ENCODE results near the gene CPAMD8.

Gene CPAMD8

DNA sequence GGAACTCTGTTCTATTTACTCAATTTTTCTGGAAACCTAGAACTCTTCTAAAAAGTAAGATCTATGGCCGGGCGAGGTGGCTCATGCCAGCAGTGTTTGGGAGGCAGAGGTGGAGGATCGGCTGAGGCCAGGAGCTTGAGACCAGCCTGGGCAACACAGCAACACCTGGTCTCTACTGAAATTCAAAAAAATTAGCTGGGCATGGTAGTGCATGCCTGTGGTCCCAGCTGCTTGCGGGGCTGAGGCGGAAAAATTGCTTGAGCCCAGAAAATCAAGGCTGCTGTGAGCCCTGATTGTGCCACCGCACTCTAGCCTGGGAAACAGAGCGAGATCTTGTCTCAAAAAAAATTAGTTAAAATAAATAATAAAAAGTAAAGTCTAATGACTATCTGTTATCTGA is 109.2 kb downstream of the CPAMD8 start:
- no peak for FAIRE-seq

DNA sequence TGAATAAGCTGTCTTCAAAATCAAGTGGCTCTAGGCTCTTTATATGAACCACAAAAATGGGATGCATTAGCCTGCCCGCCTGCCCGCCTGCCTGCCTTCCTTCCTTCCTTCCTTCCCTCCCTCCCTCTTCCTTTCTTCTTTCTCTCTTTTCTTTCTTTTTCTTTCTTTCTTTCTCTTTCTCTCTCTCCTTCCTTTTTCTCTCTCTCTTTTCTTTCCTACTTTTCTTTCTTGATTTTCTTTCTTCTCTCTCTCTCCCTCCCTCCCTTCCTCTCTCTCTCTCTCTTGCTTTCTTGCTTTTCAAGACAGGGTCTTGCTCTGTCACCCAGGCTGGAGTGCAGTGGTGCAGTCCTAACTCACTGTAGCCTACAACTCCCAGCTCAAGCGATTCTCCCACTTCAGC is 110.9 kb downstream of the CPAMD8 start:
- FAIRE-seq: no peak

DNA sequence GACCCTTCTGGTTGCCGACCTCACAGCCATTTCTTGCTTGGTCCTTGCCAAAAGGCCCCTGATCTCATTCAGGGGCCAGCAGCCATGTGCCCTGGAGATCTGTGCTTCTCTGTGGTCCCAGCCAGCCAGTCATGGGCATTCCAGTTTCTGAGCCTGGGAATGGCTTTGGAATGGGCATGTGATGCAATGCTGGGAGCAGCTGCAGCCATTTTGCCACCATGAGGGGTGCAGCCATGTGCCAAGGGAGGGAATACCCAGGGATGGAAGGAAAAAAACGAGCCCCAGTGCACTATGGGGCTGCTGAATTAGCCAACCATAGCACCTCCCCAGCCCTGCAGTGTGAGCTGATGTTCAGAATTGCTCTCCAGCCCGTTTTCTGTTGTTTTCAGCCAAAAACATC is 111.5 kb downstream of the CPAMD8 start:
- no peak for FAIRE-seq

DNA sequence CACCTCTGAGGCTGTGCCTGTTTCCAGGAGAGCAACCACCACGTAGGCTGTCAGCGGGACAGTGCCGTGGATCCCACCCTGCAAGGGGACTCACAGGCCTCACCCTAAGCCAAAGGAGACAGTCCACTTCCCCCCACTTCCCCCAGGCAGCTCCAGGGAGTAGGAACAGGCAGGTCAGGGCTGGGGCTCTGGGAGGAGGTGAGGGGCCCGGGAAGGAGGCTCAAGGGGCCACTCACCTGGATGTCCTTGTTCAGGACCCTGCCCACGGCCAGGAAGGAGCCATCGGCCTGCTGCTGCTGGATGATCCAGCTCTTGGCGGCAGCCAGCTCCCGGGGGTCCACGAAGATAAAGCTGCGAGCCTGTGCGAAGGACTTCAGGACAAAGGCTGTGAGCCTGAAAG is 112.2 kb downstream of the CPAMD8 start:
- FAIRE-seq: no peak

DNA sequence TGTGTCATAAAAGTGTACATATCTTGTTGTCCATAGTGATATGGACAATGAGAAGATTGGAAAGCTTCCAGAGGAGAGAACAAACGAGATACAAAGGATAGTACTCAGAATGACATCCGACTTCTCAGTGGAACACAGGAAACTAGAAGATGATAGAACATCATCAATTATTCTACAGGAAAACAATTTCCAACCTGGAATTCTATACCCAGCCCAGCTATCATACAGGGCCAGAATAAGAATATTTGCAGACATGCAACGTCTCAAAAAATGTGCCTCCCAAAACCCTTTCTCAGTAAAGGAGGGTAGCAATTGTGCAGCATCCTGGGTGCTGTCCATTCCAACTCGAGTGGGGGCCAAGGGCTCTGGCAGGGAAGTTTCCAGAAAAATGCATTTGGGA is 113.8 kb downstream of the CPAMD8 start:
- no peak for FAIRE-seq

DNA sequence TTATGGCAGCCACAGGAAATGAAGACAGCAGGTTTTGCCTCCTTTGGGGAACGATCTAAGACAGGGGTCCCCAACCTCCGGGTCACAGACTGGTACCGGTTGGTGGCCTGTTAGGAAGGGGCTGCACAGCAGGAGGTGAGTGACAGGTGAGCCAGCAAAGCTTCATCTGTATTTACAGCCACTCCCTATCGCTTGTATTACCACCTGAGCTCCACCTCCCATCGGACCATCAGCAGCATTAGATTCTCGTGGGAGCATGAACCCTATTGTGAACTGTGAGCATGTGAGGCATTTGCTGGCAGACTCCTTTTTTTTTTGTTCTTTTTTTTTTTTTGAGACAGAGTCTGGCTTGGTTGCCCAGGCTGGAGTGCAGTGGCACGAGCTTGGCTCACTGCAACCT is 115.6 kb downstream of the CPAMD8 start:
- no peak for FAIRE-seq

DNA sequence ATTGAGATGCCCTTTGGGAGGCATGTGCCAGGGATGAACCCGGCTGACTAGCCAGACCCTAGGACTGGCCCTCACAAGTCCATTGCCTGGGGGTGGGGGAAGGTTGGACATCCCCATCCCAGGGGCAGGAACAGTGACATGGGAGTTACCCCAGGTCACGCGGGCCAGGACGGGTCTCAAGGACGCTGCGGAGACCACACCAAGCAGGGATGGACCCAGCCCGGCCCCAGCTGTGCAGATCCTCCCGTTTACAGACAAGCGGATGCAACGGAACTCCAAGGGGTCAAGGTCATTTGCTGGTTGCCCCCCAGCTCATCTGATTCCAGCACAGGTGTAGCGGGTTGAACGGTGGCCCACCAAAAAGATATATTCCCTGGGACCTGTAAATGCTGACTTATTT is 117.9 kb downstream of the CPAMD8 start:
- FAIRE-seq: no peak

DNA sequence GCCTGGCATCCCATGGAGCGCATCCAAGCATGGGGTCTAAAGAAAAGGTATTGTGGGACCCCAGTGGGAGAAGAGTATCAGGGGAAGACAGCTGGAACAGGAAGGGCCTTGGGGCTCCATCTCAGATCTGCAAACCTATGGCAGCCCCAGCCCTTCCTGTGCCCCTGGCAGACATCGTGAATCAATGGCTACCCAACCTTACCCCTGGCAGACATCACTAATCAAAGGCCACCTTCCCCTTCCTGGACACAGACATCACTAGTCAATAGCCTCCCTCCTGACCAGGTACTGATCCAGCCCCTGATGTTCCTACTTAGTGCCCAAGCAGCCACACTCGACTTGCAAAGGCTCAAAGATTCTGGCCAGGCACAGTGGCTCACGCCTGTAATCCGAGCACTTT is 122.0 kb downstream of the CPAMD8 start:
- FAIRE-seq: no peak

DNA sequence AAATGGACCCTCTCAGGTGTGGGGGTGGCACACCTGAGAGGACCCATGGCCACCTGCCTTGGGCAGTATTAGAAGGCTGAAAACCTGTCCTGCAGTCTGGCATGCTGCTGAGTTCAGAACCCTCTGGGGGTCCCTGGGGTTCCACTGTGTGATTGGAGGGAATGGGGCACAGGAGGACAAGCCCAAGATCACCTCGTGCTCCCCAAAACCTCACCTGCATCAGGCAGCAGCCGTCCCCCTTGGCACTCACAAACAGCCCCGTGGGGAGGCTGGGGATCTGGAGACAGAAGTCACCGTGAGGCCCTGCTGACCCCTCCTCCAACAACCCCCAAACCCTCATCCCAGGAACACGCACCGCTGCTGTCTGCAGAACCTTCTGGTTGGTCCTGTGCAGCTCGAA is 123.3 kb downstream of the CPAMD8 start:
- FAIRE-seq: no peak

DNA sequence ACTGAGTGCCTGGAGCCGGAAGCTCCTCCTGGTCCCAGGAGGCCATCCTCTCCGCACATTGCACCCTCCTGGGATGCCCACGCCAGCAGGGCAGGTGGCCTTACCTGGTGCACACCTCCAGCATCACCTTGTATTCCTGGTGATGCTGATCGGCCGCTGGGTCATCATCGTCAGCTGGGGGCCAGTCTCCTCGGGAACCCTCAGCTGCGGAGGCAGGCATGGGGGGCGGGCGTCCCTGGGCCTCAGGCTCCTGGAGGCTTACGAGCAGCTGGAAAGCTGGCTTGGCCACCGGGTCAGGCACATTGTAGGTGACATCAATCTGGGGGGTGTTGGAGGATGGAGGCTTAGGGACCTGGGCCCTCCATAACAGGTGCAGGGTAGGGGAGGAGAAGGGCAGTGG is 124.1 kb downstream of the CPAMD8 start:
- FAIRE-seq: no peak

DNA sequence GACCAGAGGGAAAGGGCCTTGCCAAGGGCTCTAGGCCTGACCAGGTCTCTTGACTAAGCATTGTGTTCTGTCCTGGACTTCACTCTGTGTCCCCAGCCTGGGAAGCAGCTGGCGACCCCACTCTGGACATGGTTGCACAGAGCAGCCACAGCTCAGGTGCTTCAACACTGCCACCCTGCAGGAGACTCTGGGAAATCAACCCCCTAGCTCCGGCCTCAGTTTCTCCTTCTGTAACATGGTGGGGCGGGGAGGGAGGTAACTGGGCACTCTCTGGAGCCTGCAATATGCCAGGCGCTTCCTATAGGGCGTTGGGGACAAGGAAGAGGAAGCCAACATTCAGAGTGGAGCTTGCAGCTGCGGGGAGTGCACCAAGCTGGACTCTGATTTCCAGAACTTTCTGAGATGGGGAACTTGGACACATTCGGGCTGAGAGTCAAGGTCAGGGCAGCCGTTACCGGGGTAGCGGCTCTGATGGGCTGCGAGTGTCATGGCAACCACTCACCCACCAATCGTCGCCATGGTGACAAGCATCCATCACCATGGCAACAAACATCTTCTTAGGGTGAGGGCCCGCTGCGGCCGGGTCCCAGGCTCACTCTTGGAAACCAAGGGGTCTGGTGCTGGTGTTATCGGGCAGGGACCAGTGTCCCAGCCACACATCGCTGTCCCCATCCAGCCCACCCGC is 125.0 kb downstream of the CPAMD8 start:
- no peak for FAIRE-seq

DNA sequence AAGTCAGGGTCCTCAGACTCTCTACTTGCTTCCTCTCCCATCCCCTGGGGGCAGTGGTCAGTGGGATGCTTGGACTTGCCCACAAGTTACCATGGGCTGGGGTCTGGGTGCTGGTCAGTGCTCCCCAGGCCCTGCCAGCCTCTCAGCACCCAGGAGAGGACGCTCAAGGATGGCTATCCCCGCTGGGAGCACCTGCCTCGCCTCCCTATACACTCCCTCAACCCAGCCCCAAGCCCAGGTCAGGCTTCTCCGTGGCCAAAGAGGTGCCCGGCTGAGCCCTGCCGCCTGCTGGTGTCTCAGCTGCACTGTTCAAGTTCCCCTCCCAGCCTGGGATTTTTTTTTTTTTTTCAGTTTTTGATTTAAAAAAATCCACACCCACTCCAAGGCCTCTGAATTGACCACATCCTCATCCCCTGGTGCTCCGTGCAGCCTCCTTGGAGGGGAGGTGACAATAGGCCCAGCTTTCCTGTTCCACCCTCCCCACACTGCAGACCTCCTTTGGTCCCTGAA is 127.0 kb downstream of the CPAMD8 start:
- FAIRE-seq: no peak

DNA sequence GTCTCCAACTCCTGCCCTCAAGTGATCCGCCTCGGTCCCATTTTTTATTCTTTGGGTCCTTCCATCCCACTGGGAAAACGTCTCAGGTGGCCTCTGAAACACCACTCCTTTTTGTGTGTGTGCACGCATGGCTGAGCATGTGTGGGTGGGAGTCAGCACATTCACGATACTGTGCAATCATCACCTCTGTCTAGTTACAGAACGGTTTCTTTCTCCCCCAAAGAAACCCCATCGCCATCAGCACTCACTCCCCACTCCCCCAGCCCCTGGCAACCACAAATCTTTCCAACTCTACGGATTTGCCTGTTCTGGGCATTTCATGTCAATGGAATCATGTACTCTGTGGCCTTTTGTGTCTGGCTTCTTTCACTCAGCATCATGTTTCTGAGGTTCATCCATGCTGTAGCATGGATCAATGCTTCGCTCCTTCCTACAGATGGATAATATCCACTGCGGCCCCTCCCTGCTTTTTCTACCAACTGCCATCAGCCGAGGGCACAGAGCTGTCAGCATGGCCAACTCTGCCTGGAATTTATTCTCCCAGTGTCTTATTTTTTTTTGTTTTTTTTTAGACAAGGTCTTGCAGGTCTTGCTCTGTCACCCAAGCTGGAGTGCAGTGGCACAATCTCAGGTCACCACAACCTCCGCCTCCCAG is 128.1 kb downstream of the CPAMD8 start:
- no peak for FAIRE-seq

DNA sequence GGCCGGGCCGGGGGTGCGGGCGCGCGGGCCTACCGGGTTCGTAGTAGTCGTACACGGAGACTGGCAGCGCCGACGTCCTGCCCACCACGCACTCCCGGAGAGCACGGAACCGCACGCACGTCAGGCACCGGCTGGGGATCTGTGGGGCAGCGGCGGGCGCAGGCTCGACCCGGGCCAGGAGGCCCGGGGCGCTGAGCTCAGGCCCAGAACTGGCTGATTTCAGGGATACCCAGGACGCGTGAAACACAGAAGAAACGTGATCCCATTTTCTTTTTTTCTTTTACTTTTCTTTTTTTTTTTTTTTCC is 128.8 kb downstream of the CPAMD8 start:
- FAIRE-seq: no peak

DNA sequence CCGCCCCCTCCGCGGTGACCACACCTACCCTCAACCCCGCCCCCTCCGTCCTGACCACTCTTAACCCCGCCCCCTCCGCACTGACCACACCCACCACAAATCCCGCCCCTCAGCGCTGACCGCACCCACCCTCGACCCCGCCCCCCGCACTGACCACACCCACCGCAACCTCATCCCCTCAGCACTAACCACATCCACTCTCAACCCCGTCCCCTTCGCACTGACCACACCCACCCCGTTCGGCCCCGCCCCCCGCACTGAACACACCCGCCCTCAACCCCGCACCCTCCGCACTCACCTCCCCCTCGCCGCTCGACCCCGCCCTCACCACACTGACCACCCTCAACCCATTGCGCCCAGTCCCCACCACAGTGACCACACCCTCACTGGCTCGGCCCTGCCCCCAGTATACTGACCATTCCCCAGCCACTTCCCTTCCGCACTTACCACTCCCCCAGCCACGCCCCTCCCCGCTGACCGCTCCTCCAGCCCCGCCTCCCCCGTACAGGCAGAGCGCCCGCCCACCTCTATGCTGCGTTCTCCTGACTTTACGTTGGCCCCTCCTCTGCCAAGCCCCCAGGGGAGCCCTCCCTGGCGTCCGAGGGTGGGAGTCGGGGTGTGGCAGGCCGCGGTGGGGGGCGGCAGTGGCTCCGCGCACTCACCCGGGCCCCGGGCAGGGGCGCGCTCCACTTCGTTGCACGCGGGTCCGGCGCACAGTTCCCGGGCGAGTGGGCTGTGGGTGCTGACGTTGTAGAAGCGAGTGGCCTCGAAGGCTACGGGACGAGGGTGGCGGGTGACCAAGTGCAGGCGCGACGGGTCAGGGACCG is 129.4 kb downstream of the CPAMD8 start:
- FAIRE-seq: no peak

DNA sequence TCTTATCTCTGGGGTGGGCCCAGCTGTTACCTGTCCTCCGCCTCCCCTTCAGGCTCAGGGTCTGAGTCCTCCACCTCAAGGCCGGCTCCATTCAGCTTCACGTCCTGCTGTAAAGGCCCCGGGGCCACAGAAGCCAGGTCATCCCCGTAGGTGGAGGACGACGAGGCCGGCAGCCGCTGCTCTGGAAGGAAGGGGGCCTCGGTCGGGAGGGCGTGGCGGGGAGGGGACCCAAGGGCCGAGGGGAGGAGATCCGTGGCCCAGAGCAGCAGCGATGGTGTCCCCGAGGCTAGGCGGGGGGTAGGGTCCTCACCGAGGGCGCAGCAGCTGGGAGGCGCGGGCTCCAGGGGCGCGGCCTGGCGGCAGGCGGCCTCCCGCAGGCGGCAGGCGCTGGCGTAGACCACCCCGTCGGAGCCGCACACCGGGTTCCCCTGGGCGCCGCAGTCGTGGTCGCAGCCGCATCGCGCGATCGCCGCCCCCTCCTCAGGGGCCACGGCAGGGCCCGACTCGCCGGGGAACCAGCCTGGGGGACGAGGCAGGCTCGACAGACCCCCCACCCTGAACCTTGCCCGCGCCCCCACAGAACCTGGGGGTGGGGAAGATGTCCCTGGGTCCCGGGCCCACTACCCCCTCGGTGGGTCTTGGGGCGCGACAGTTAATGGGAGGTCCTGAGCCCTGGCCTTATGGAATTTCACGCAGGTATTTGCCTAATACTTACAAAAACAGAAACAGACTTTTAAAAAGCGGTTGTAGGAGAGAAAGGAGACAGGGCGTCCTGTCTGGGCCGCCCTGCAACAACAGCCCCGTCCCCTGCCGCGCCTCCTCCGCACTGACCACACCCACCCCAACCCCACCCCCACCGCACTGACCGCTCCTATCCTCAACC is 130.2 kb downstream of the CPAMD8 start:
- FAIRE-seq: no peak

DNA sequence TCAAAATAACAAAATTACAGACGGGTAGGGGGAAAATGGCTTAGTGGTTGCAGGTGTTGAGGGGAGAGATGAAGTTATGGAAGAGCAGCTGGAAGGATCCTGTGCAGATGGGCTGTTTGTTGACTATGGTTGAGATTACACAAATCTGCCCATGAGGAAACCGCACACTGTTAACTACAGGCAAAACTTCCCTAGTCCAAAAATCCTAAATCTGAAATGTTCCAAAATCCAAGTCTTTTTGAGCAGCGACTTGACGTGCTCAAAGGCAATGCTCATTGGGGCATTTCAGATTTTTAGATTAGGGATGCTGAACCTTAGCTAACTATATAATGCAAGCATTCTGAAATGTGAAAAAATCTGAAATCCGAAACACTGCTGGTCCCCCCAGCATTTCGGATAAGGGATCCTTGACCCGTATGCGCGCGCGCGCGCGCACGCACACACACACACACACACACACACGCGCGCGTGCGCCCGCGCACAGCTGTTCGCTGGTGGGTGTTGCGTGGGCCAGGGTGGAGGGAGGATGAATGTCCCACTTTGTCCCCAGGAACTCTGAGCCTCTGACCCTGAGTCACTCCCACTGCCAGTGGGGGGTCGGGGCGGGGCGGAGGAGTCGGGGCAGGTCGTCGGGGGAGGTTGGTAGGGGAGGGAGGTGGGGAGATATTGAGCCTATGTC is 131.0 kb downstream of the CPAMD8 start:
- FAIRE-seq: no peak

DNA sequence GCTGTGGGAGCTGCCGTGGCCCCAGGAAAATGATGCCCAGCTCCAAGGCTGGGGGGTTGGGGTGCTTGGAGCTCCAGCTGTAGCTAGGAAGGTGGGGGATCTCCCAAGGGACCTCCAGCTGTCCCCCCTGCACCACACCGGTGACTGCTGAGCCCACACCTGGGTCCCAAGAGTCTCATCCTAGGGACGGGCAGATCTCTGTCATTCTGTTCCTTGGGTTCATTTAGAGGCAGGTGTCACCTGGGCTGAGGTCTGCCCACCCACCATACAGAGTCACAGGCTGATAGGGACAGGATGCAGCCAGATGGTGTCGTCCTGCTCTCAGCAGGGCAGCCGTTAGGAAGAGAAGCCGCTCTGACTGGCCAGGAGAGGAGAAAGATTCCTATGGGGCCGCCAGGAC is 132.5 kb downstream of the CPAMD8 start:
- no peak for FAIRE-seq

DNA sequence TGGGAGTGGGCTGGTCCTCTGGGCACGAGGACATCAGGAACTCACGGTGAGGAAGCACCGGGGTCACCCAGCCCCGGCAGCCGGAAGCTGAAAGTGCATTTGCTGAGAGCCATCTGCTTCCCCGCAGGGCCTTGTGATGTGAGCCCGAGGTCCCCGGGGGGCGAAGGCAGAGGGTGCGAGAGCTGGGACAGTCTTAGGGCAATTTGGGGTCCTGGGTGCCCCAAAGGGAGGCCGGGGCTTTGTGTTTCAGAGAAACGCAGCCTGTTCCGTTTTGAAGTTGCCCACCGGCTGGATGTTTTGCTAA is 133.0 kb downstream of the CPAMD8 start:
- no peak for FAIRE-seq

DNA sequence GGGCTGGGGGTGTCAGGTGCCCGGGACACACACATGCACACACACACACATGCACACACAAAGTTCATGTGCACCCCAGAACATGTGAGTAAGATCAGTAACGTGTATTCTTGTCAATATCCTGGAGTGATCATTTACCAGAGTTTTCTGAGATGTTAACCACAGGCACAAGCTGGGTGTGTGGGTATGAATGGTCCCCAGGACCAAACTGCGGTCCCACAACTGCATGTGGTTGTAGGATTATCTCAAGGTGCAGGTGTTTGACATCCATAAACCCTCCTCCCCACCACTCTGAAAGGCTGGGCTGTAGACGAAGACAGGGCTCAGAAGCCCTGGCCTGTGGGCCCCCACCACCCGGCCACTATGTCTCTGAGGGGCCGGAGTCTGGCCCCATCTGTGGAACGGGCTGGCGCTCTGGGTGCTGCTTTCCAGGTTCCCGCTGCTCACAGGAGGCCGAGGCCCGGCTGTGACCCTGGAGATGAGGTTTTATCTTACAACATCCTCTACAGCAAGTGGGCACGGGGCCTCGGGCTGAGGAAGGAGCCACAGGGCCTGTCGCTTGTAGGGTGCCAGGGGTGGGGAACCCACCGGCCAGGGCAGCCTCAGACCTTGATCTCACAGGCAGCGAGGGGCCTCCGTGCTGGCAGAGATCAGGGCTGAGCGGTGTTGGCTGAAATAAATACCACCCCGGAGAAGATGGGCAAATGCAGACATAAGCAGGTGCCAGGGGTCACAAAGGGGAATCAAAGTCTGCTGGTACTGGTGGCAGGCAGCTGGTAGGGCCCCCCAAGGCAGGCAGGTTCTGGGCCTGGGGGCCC is 133.5 kb downstream of the CPAMD8 start:
- FAIRE-seq: no peak

DNA sequence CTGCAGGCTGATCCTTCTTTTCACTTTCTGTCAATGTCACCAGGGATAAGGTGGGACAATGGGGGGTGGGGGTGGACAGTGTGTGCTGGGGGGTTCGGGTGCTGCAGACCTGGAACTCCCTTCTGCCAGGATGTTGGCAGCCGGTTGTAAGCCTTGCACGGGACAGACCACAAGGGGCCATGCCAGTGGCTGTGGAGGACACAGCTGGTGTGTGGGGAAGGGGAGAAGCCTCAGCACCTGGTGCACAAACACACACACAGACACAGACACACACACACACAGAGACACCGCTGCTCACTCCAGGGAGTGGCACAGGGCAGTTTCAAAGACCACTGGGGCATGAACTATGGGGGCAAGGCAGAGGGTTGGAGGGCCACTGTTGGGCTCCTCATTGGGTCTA is 134.2 kb downstream of the CPAMD8 start:
- FAIRE-seq: no peak
